Activated gamma-delta T cell treated with Interleukin-2 at 50 U/mL for 16 hours (primary cell): Measurements from ENCODE around the gene HNRNPC.
A peak's percentile ranks its signal among the peaks of the same experiment; 100 is the strongest.
"Not testable (repeated sequence)": the region's sequence is repeated elsewhere in the genome, so short reads cannot be mapped to it uniquely, and the experiment has no call there.

Experiments
- DNase-seq: peaks from one replicate; pipeline ENCODE4 v3.0.0-alpha.2; 2020

HNRNPC gene

DNA sequence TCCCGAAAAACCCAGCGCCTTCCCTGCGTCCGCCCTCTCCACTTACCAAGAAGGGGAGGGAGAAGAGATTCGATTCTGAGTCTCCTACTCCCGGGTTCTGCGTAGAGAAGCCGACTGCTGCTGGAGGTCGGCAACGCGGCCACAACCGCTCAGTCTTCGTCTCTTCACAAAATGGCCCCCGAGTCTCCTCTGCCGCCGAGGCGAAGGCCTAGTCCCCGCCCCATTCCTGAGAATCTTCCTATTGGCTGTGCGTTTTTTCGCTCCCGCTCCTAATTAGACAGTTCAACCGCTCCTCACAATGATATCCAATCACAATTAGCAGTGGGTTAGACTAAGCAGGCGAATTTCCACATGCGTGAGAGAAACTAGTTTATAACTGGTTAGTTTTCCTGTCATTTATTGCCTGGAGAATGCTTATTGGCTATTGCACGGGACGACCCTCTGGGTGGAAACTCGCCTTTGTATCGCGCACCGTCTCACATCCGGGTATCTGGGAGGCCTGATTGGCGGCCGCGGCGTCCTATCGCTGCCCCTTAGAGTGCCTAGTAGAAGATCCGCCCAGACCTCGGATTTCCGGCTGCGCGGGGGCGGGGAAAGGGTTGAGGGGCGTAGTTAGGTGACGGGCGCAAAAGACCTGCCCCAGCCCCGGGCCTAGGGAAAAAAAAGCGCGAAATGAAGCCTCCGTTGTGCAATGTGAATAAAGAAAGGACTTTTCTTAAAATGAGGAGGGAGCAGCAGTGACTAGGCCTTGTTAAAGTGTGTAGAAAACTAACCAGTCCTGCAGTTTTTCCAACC is at the start of gene HNRNPC:
Gene HNRNPC (minus strand): TSS at position 191 of the 795 bp plus-strand sequence. CDS start 35,249 bp downstream, outside the sequence.
- peak; percentile 100 for DNase-seq

- no peak for DNase-seq
Measured at GRCh38 chr14:21317398-21317797, 48.2 kb upstream of the HNRNPC start.

DNA sequence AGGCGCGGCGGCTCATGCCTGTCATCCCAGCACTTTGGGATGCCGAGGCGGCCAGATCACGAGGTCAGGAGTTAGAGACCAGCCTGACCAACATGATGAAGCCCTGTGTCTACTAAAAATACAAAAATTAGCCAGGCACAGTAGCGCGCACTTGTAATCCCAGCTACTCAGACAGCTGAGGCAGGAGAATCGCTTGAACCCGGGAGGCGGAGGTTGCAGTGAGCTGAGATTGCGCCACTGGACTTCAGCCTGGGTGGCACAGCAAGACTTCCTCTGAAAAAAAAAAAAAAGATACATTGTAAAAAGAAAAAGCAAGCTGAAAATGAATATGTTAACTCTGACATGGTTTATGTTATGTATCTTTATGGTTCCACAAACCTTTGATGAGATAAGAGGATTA is 44.3 kb upstream of the HNRNPC start:
- no peak for DNase-seq

- no peak for DNase-seq
Measured at GRCh38 chr14:21311614-21312013, 42.4 kb upstream of the HNRNPC start.

DNA sequence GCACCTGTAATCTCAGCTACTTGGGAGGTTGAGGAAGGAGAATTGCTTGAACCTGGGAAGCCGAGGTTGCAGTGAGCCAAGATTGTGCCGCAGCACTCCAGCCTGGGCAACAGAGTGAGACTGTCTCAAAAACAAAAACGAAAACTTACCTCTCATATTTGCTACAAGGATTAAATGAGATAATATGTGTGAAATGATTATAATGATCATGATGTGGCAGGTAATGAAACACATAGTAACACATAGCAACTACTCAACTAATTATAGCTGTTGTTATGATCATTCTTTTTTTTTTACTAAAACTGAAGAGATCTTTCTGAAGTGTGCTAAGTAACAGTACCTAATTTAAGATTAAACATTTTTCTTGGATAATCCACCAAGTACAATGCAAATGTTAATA is 40.7 kb upstream of the HNRNPC start:
- DNase-seq = no peak

- no peak for DNase-seq
Measured at GRCh38 chr14:21309238-21309636, 40.0 kb upstream of the HNRNPC start.

DNA sequence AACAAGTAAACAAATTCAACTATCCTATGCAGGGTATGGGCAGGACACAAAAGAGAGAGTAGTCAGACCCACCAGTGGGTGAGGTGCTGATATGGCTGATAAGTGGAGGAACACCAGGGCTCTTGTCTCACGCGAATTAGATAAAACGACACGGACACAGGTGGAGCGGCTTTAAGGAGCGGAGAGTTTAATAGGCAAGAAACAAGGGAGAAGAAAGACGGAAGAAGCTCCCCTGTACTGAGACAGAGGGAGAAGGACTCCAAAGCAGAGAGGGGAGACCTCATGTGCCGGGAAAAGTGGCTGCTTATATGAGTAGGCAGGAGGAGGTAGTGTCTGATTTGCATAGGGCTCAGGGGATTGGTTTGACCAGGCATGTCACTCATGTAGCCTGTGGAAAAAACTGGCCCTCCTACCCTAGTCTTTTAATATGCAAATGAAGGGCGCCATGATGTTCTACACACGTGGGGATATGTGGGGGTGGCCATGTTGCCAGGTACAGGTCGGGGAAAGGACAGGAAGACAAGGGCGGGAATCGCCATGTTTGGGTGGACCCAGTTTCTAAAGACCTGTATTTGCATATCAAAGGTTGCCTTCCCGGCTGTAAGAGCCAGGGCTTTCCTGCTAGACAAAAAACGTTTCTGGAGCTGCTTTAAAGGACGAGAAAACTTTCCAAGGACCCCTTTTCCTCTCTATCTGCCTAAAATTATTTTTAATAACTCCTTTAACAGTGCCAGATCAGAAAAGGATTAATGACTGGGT is 39.4 kb upstream of the HNRNPC start:
- DNase-seq = peak; percentile 67

DNA sequence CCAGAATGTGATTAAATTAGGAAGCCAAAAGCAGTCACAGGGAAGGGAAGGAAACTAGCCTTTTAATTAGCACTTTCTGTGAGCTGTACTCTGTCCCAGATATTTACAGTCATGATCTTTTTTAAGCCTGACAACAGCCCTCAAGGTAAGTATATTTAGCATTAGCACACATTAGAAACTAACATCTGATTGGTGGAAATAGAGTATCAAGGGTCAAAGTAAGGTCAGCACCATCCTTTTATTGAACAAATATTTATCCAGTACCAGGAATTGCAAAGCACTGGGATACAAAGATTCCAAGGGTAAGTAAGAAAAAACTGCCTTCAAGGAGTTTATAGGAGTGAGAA is 38.9 kb upstream of the HNRNPC start:
- no peak for DNase-seq

- DNase-seq = no peak
Measured at GRCh38 chr14:21307637-21308036, 38.4 kb upstream of the HNRNPC start.

GRCh38 chr14:21302836-21303140 is 33.5 kb upstream of the HNRNPC start:
- DNase-seq = not testable (repeated sequence)

DNA sequence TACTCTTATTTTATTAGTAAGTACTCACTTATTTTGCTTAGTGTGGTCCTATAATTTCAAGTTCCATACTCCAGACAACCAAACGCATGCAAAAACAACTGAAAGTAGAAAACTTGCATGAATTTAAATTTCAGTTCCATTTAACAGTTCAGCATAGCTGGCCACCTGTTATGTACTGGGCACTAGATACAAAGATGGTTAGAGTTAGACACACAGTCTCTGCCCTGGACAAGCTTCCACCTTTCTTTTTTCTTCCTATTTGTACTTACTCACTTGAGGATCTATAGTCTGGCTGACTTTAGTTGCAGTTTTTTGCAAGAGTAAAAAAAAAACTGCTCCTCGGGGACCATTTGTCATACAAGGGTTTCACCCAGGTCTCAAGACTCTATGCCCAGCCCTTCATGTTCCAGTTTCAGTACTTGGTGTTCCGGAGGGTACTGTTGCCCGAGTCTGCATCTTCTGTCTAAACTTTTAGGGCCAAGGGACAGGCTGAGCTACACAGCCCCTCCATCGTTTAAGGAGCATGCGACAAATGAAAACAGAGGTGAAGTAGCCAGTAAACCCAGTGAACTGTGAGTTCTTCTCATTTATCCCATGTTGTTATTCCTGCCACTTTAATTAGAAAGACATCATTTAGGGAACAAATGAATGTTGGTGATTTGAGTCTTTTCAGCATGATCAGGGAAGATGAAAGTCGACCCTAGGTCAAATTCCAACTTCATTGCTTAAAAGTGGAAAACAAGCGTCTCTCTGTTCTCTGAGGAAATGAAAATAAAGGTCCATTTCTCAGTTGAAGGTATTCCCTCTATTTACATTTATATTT is 33.0 kb upstream of the HNRNPC start:
- DNase-seq = no peak

- peak; percentile 13 for DNase-seq
Measured at GRCh38 chr14:21300892-21301291, 31.6 kb upstream of the HNRNPC start.

DNA sequence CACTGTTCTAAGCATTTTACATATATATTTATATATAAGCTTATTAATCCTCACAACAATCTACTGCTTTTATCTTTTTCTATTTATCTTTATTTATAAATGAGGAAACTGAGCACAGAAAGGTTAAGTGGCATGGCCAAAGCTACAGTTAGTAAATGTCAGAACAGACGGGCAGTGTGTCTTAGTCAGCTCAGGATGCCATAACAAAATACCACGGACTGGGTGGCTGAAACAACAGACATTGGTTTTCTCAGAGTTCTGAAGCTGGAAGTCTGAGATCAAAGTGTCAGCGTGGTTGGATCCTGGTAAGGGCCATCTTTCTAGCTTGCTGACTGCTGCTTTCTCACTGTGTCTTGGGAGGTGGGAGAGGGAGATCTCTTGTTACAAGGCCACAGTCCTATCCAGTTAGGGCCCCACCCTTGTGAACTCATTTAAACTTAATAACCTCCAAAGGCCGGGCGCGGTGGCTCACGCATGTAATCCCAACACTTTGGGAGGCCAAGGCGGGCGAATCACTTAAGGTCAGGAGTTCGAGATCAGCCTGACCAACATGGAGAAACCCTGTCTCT is 30.4 kb upstream of the HNRNPC start:
- no peak for DNase-seq

DNA sequence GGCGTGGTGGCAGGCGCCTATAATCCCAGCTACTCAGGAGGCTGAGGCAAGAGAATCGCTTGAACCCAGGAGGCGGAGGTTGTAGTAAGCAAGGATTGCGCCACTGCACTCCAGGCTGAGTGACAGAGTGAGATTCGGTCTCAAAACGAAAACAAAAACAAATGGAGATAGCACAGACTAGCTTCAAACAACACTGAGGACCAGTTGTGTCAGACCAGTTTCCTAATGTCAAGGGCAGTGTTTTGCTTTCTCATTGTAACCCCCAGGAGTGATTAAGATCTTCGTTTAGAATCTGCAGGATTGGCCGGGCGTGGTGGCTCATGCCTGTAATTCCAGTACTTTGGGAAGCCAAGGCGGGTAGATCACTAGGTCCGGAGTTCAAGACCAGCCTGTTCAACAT is 29.1 kb upstream of the HNRNPC start:
- no peak for DNase-seq

DNA sequence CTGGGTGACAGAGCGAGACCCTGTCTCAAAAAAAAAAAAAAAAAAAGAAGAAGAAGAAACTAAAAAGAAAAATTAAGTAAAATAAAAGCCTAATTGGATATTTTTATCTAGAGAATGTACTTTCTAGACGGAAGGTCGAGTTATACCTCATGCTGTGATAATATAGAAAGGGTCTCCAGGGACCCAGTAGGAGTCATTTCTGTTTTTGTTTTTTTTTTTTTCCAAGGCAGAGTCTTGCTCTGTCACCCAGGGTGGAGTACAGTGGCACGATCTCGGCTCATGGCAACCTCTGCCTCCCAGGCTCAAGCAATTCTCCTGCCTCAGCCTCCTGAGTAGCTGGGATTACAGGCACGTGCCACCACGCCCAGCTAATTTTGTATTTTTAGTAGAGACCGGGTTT is 24.8 kb upstream of the HNRNPC start:
- DNase-seq = not testable (repeated sequence)

DNA sequence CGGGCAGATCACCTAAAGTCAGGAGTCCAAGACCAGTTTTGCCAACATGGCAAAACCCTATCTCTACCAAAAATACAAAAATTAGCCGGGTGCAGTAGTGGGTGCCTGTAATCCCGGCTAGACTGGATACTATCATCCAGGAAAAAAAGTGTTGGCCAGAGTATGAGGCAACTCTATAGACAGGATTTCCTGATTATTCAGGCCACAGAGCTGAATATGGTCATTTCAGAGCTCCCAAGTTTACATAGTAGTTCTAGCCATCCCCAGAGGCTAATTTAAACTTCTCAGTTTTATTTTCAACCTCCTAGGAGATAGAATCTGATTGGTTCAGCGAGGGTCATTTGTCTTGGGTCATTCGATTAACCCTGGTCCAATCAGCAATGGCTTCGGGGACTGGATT is 17.9 kb upstream of the HNRNPC start:
- DNase-seq = no peak

- not testable (repeated sequence) for DNase-seq
Measured at GRCh38 chr14:21286516-21286915, 17.3 kb upstream of the HNRNPC start.

GRCh38 chr14:21281917-21282316 is 12.7 kb upstream of the HNRNPC start:
- DNase-seq = not testable (repeated sequence)

DNA sequence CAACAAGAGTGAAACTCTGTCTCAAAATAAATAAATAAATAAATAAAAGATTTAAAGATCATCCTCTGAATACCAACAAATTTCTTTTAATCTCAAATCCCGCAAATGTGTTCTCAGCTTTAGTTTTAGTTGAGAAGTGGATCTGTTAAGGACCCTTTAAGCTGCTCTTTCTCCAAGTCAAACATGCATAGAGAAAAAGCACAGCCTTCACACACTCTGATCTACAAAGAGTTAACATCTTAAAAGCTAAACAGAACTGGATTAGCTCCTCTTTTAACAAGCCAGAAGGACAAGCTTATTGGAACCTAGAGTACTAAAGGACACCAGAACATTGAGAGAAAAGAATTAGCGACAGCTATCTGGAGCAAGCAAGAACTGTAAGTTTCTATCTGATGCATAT is 10.5 kb upstream of the HNRNPC start, which contains the start of gene RPGRIP1:
Gene RPGRIP1 (plus strand): TSS at position 301 of the 400 bp plus-strand sequence. CDS start 7,894 bp downstream, outside the sequence.
- no peak for DNase-seq

DNA sequence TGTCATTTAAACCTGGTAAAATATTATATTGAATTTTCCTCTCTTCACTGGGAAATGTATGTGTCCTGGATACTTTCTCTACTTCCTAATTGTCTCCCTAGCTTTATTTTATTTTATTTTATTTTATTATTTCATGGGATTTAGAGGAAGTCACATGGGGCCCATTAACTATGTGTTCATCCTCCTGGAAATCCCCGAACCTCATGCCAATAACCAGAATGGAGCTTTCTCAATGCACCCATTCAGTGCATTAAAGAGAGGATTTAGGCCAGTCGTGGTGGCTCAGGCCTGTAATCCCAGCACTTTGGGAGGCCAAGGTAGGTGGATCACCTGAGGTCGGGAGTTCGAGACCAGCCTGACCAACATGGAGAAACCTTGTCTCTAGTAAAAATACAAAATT is 9.4 kb upstream of the HNRNPC start:
- no peak for DNase-seq

GRCh38 chr14:21275261-21275858 is 6.1 kb upstream of the HNRNPC start:
- DNase-seq = no peak

- not testable (repeated sequence) for DNase-seq
Measured at GRCh38 chr14:21272661-21273060, 3.4 kb upstream of the HNRNPC start.
